ENCODE results near the gene SCN3A. TPM values are rescaled to one million over a fixed set of nuclear protein-coding genes. Genes with fewer than 3 reads are reported as not detected.
A peak's percentile ranks its signal among the peaks of the same experiment; 100 is the strongest.

The SCN3A gene
- not detected in 2 replicates for total RNA-seq (2011; cell fraction: chromatin; rRNA removed; ENCODE audit: low replicate concordance)
- total RNA-seq (2011; cell fraction: nucleolus; rRNA removed): not detected in 2 replicates
- total RNA-seq (2011; cell fraction: nucleoplasm; rRNA removed): not detected in 2 replicates
- total RNA-seq (2014; rRNA removed): not detected in 2 replicates
- not detected in 2 replicates for total RNA-seq (2014; rRNA removed; fragmentation: Illumina TruSeq; extraction: Trizol)
- total RNA-seq (2015; rRNA removed; fragmentation: Illumina TruSeq; extraction: Trizol): not detected in 2 replicates
- not detected in 2 replicates for total RNA-seq (2021)
- polyA plus RNA-seq (2011; rRNA removed): not detected in 2 replicates
- not detected in 2 replicates for polyA plus RNA-seq (2011; cell fraction: cytosol; rRNA removed)
- polyA plus RNA-seq (2011; cell fraction: nucleus; rRNA removed): not detected in 2 replicates
- polyA plus RNA-seq (2012): not detected in 2 replicates
- polyA plus RNA-seq (2014; fragmentation: Illumina TruSeq; extraction: Trizol): not detected in 2 replicates
- not detected for polyA plus RNA-seq (2014; fragmentation: Nextera tagmentation; extraction: Ambion mirVana)
- polyA plus RNA-seq (2014; rRNA removed): not detected in 2 replicates
- not detected in 2 replicates for polyA minus RNA-seq (2011; rRNA and poly(A)+ RNA removed)
- not detected in 2 replicates for polyA minus RNA-seq (2011; cell fraction: cytosol; rRNA and poly(A)+ RNA removed)
- polyA minus RNA-seq (2011; cell fraction: nucleus; rRNA and poly(A)+ RNA removed): not detected in 2 replicates
- not detected for Bru-seq, nascent RNA
- BruChase-seq, experiment 1, labeled RNA remaining after a 2-hour chase: not detected
- not detected for BruChase-seq, experiment 2, labeled RNA remaining after a 6-hour chase
- long read RNA-seq, experiment 1: 0 reads
- long read RNA-seq, experiment 2: 0 reads
- long read RNA-seq, experiment 3: 0 reads

DNA sequence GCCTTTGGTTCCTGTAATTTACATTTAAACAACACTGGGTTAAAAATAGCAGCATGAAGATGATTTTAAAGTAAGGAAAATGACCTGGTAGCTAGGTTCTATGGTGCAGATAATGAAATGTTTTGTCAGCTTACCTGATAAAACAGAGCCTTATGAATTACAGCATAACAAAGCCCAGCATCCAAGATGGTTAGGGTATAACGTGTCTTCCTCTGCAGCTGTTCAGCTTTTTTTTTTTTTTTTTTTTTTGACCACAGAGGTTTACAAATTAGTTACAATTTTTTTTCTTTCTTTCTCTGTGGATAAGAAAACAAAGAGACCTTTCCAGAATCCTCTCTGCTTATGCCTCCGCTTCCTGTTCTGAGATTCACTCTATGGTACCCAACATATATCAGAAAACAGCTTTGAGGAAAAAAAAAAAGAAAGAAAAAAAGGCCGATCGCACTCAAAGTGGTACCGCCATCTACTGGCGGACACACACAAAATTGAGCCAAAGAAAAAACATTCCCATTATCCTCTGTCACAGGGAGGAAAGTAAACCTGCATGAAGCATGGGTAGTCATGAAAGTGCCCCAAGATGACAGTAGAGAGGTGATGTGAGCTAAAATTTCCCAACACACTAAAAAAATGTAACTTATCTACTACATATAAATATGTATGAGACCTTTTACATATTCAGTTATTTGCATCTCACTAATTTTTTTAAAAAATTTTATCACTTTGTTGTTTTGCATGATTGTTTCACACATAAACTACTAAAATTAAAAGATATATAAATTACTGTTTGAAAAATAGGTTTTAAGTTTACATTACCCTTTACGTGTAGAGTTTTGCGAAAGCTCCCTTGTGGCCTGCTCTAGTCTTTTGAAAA, at the start of gene SCN3A:
Gene SCN3A (minus strand): TSS at position 362 of the 871 bp plus-strand sequence. CDS start 27,656 bp downstream, outside the sequence.
- no peak within 1 kb of the TSS for H3K9ac ChIP-seq (ENCODE audit: insufficient read depth in 1 of 2, low read depth in 2 of 2, low read length in 2 of 2)
- in situ Hi-C loops (cut with MboI) (no loop called here), intact Hi-C loops (cut with micrococcal nuclease) (loop anchor here (2.0 to 5.0 kb wide), 3 partner anchors 187 to 467 kb away; no protein-coding TSS in a partner anchor)
- no peaks in the 10 kb centered on the region for H3K27me3 ChIP-seq (ENCODE audit: control insufficient read depth in 2 of 2, insufficient read depth in 2 of 2, low read length in 2 of 2)
- 6% methylated on average over 8 of the region's 8 CpGs for WGBS (ENCODE audit: insufficient coverage, low coverage, missing lambda C conversion rate)
- no peak within 1 kb of the TSS for H2AFZ ChIP-seq (ENCODE audit: low read depth, low read length)
- ChIA-PET POLR2A (no interaction called here), CTCF (ENCODE audit: low intra/inter-chr PET ratio) (no interaction called here)
- no peak within 1 kb of the TSS for H3K4me3 ChIP-seq
- H4K20me1 ChIP-seq (replicated peaks; ENCODE audit: control insufficient read depth, insufficient read depth, low read length): no peaks in the 10 kb centered on the region
- H3K27ac ChIP-seq (ENCODE audit: extremely low read depth, low read depth, low read length): no peak within 1 kb of the TSS
- H3K4me2 ChIP-seq (ENCODE audit: insufficient read depth, low read length): no peak within 1 kb of the TSS
- ATAC-seq: no peak
- no TSS peak for BruUV-seq (replicated peaks)
- H3K9me3 ChIP-seq (replicated peaks; ENCODE audit: control insufficient read depth, insufficient read depth, low read depth, low read length): no peaks in the 10 kb centered on the region
- H3K36me3 ChIP-seq (ENCODE audit: control insufficient read depth, insufficient read depth, low read length): no peaks in the 10 kb centered on the region
- H3K79me2 ChIP-seq (ENCODE audit: control insufficient read depth, insufficient read depth, low read length): no peaks in the 10 kb centered on the region
- peak; percentile 38 to 43; a peak in 2 of 4 replicates for TF ChIP-seq RAD21 (CRISPR knock-in tag; conservative IDR thresholded peaks at IDR 0.05 in 1 of 2, IDR thresholded peaks at IDR 0.05 in 1 of 2)
- no peak for TF ChIP-seq FOXA1 (IDR thresholded peaks at IDR 0.05; ENCODE audit: borderline replicate concordance)
- TF ChIP-seq, protein P1, sequence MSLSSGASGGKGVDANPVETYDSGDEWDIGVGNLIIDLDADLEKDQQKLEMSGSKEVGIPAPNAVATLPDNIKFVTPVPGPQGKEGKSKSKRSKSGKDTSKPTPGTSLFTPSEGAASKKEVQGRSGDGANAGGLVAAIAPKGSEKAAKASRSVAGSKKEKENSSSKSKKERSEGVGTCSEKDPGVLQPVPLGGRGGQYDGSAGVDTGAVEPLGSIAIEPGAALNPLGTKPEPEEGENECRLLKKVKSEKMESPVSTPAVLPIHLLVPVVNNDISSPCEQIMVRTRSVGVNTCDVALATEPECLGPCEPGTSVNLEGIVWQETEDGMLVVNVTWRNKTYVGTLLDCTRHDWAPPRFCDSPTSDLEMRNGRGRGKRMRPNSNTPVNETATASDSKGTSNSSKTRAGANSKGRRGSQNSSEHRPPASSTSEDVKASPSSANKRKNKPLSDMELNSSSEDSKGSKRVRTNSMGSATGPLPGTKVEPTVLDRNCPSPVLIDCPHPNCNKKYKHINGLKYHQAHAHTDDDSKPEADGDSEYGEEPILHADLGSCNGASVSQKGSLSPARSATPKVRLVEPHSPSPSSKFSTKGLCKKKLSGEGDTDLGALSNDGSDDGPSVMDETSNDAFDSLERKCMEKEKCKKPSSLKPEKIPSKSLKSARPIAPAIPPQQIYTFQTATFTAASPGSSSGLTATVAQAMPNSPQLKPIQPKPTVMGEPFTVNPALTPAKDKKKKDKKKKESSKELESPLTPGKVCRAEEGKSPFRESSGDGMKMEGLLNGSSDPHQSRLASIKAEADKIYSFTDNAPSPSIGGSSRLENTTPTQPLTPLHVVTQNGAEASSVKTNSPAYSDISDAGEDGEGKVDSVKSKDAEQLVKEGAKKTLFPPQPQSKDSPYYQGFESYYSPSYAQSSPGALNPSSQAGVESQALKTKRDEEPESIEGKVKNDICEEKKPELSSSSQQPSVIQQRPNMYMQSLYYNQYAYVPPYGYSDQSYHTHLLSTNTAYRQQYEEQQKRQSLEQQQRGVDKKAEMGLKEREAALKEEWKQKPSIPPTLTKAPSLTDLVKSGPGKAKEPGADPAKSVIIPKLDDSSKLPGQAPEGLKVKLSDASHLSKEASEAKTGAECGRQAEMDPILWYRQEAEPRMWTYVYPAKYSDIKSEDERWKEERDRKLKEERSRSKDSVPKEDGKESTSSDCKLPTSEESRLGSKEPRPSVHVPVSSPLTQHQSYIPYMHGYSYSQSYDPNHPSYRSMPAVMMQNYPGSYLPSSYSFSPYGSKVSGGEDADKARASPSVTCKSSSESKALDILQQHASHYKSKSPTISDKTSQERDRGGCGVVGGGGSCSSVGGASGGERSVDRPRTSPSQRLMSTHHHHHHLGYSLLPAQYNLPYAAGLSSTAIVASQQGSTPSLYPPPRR (CRISPR knock-in tag; IDR thresholded peaks at IDR 0.05; ENCODE audit: borderline replicate concordance): no peak
- no peak for TF ChIP-seq DACH1 (IDR thresholded peaks at IDR 0.05; ENCODE audit: partially characterized antibody)
- TF ChIP-seq ZNF384 (IDR thresholded peaks at IDR 0.05; ENCODE audit: low read depth, low read length): peak; percentile 87
- peak; percentile 29 to 54 (median 45); a peak in 5 of 6 replicates for TF ChIP-seq CTCF (IDR thresholded peaks at IDR 0.05 in 2 of 3, conservative IDR thresholded peaks at IDR 0.05 in 1 of 3; ENCODE audit: insufficient read depth in 2 of 3, low read depth in 1 of 3, low read length in 3 of 3)
- no peaks in the 10 kb centered on the region for H3K4me1 ChIP-seq (replicated peaks in 1 of 2; ENCODE audit: control insufficient read depth in 2 of 2, insufficient read depth in 2 of 2, low read length in 2 of 2)
- peak; percentile 8 to 33 (median 14) for DNase-seq (ENCODE audit: extremely low read depth in 1 of 4, low spot score in 3 of 4)
- FAIRE-seq: peak; percentile 82
- no peaks in the 10 kb centered on the region for H3K9me1 ChIP-seq (ENCODE audit: control insufficient read depth, insufficient read depth, low read length)
